Nucleus accumbens (tissue), 56 donors: Measurements from ENCODE around the gene PCBD2.
A peak's percentile ranks its signal among the peaks of the same experiment; 100 is the strongest.
"Not testable (repeated sequence)": the region's sequence is repeated elsewhere in the genome, so short reads cannot be mapped to it uniquely, and the experiment has no call there.

Source experiments
- DNase-seq, 56 donors: peaks; one replicate each; lab custom pipeline; 2025; lab: John Stamatoyannopoulos, UW

Gene PCBD2

GRCh38 chr5:134905246-134905996 is 490 bp downstream of the PCBD2 start:
- peak in 38 of 56 donors; percentile 26 to 85 (median 66) for DNase-seq

GRCh38 chr5:134906811-134907210 is 1.9 kb downstream of the PCBD2 start:
- DNase-seq = no peak

DNA sequence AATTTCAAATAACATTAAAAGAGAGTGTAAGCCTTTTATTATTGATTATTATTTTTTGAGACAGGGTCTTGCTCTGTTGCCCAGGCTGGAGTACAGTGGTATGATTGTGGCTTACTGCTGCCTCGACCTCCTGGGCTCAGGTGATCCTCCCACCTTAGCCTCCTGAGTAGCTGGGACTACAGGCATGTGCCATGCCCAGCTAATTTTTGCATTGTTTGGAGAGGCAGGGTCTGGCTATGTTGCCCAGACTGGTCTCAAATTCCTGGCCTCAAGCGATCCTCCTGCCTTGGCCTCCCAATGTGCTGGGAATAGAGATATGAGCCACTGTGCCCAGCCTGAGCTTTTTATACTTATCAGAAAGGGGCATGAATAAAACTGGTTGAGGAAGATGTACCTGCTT is 5.8 kb downstream of the PCBD2 start:
- not testable (repeated sequence) for DNase-seq

DNA sequence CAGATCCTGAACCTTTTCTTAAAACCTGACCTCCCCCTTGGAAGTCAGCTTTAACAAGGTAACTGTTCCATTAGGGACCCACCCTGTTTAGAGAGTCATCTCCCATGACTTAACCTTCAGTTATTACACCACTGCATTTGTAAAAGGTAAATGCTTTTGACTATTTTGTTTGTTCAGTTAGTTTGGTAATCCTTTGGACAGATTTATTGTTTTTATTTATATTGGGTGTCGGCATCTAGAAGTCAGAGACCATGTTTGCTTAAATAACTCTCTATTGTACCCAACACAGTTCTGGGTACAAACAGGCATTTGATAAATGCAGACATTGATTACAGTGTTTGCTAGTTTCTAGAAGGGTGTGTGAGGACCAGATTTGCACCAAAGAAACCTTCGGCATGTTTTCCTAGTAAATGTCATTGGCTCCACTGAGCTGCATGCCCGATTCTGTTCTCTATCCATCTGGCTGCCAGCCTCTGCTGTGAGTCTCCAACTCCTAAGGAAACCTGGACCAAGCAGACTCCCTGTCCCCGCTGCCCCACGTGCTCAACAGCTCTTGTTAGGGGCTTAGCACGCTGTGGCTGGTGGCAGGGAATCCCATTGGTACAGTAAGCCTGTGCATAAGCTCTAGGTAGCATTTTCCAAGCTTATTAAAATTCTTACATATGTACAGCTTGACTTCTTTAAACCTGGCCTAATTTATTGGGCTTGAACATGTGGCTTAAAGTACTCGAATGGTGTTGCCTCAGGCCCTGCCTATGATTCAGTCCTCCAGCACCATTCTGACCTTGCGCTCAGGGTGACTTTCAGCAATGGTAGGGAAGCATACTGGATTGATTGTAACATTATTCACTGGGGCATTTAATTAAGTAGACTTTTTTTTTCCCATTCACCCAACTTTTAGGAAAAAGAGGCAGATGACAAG is 6.6 kb downstream of the PCBD2 start:
- peak in 4 of 56 donors; percentile 5 to 26 (median 11) for DNase-seq

DNA sequence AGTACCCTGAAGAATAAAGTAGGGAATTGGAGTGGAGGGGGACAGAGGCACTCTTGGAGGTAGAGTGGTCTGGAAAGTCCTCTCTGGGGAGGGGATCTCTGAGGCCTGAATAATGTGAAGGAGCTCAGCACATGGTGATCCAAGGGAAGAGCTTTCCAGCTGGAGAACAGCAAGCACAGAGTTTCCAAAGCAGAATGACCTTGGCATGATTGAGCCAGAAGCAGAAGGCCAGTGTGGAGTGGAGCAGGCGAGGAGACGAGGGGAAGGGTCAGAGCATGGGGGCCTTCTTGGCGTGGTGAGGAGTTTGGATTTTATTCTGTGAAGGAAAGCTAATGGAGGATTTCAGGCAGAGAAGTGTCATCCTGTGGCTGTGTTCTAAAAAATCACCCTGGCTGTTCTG is 8.3 kb downstream of the PCBD2 start:
- DNase-seq = no peak

- DNase-seq = no peak
Measured at GRCh38 chr5:134913795-134914194, 8.9 kb downstream of the PCBD2 start.

DNA sequence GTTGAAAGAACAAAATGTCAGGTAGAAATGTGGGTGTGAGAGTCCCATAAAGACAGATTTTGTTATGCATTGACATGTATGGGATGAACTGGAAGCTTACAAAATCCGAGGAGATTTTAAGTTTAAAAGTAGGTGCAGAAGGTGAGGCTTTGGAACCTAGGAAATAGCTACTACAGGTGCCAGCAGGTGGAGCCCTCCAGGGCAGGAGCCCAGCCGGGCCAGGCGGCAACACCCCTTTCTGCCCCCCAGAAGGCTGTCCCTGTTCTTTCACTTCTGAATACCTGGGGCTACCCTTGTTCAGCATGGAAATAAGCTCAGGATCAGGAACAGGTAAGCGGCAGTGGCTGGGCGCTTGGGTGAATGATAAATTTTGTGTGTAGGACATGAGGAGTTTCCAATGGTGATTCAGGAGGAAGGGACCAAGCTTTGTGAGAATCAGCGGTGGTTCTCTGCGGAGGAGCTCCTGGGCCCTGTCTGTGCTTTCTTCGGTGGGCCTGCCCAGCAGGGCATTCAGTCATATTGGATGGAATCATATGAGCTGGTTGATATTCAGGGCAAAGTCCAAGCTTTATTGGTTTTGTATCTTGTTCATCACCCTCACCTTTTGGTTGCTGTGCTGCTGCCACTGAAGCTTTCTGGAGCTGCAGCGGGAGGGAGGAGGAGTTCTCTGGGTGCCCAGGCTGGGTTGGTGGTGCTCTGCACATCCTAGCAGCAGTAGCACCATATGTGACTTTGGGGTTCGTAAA is 12.3 kb downstream of the PCBD2 start:
- DNase-seq = no peak

- DNase-seq = no peak
Measured at GRCh38 chr5:134918861-134919260, 13.9 kb downstream of the PCBD2 start.

DNA sequence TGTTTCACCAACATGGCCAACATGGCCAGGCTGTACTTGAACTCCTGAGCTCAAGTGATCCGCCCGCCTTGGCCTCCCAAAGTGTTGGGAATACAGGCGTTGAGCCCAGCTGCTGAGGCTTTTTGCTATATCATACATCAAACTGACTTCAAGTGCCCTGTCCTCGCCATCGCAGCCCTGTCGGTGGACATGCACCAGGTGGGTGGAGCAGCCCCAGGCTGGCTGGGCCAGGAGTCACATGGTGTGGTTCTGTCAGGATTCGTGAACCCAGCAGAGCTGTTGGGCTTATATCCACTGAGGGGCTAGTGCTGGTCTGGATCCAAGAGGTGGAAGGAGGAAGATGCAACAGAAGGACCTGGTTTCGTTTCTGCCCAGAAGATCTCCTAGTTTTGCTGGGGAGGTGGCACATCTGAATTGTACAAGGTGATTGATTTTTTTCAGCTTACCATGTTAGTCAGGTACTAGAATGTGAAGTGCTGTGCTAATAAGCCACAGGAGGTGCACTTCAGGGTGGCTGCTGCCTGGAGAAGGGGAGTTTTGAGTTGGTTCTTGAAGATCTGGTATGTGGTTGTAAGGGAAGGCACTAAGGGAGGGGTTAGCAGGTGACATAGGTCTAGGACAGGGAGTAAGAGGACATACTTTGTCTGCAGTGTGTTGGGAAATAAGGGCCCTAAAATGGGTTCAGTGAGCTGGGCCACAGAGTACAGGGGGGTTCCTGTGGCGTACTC is 16.1 kb downstream of the PCBD2 start:
- no peak for DNase-seq

GRCh38 chr5:134932508-134932907 is 27.6 kb downstream of the PCBD2 start:
- DNase-seq = no peak

DNA sequence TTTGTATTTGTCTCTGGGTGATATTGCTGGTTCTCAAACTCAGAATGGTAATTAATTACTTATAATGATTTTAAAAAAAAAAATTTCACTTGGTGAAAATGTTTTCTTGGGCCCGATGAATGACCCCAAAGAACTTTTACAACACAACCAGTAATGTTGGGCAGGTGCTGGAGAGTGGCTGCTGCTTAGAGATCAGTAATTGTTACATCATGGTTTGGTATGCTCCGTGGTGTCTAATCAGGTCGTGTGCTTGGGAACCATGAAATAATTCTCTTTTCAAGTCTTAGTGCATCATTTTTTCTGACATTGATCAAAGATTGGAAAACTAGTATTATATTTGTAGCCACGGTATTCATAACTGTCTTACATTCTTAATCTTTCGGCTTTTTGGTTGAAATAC is 29.3 kb downstream of the PCBD2 start:
- DNase-seq = no peak

DNA sequence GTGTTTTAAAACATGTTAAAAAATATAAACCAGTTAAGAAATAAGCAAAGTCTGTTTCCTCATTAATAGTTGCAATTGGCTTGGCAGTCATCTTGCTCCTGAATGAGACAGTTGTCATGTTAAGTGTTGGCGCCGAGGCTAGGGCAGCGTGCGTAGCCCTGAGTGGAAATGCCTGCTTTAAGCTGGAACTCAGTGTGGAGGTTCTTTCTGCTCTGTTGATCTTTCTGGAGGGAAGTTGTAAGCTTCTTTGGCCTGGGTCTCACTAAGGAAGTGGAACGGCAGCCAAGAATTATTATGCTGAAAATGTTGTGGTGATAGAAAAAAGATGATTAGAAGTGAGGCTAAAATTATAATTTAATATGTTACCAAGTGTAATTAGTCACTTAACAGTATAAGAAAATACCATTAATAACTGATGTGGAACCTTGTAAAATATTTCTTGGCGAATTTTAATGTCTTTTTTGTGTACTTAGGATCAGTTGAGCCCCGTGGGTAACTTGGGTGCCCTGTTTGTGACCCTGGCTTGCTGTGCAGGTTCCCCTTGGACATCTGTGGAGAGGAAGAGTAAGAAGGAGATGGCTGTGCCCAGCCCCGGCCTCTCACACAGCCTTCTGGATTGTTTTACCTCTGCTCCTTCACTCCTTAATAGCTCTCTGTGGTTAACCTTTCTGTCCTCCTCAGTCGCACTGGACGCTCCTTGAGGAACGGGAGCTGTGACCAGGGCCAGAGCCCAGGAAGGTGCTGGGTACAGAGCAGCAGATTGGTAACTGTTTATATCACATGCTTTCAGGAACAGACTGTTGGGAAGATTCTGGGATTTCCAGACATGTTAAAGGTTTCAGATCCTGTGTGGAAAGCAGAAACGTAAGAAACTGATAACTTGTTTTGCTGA is 31.0 kb downstream of the PCBD2 start:
- DNase-seq = no peak

- DNase-seq = no peak
Measured at GRCh38 chr5:134937526-134937925, 32.6 kb downstream of the PCBD2 start.

- DNase-seq = no peak
Measured at GRCh38 chr5:134938030-134938429, 33.1 kb downstream of the PCBD2 start.

GRCh38 chr5:134939500-134939899 is 34.6 kb downstream of the PCBD2 start:
- no peak for DNase-seq

GRCh38 chr5:134943547-134943946 is 38.6 kb downstream of the PCBD2 start:
- DNase-seq = no peak

GRCh38 chr5:134944630-134945029 is 39.7 kb downstream of the PCBD2 start:
- DNase-seq = no peak

DNA sequence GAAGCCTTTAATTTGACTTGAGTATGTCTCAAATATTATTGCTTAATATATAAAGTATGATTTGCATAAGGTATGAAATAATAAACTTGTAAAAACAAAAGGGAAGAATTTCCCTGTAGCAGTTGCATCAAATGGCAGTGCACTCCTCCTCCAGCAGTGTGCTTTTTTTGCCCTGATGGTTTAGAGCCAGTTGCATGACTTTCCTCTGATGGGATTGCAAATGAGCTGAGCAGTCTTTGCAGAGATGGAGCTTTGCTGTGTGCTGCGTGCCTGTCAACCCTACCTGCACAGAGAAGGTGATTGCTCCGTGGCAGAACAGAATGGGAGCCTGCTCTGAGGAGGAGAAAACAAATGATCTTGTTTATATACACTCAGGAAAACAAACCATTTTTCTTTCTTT is 40.1 kb downstream of the PCBD2 start:
- DNase-seq = peak in 19 of 56 donors; percentile 1 to 59 (median 26)

DNA sequence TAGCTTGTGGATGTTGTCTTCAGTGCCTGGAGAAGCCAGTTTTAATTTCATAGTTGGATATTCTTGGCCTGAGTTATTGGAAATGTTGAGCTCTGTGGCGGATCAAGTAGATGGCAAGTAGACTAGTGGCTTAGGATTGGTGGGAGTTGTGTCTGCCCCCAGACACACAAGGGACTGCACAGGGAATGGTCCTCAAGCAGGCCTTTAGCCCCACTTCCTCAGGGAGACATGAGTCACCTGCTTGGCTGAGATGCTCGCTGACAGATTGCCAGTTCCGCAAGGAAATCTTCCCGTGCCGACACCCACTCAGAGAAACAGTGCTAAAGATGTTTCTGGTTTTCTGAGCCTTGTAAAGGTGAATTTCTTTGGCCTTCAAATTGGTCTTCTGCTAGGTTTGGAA is 44.0 kb downstream of the PCBD2 start:
- DNase-seq = peak in 3 of 56 donors; percentile 2 to 14 (median 2)
